Suprapubic skin (tissue), 3 donors: ENCODE results near the gene MTF2.

Experiments used
- CTCF ChIP-seq, 2 donors: fragments of 200-600 bp in 1 of 2; fragments of 450-650 bp in 1 of 2; sonication (generic) in 1 of 2; IDR thresholded peaks; one replicate each; pipeline ENCODE4 v1.5.1; 2016 to 2019; ENCODE audit warnings: antibody characterized with exemption in 2 of 2, mild to moderate bottlenecking in 1 of 2, moderate library complexity in 1 of 2
- POLR2A ChIP-seq, 2 donors: fragments of 450-650 bp; IDR thresholded peaks; one replicate each; pipeline ENCODE4 v1.6.1; 2017; ENCODE audit warnings: antibody characterized with exemption in 2 of 2, mild to moderate bottlenecking in 2 of 2, moderate library complexity in 2 of 2

- no peak for TF ChIP-seq CTCF (IDR thresholded peaks at IDR 0.05)
- TF ChIP-seq POLR2A (IDR thresholded peaks at IDR 0.05): no peak
Observed at GRCh38 chr1:93129507-93130099, 50.5 kb downstream of the MTF2 start.
